HFF-Myc (cell line): ENCODE data around the gene NAPA.

Experiments used
- DNase-seq: peaks from one replicate; pipeline ENCODE4 v3.0.0-alpha.2; 2011; ENCODE audit warnings: low read depth; ENCODE audit errors: extremely low read depth
- H3K4me3 ChIP-seq: replicated peaks from 2 replicates; pipeline ENCODE4 v1.5.1; 2011; ENCODE audit warnings: low read depth, mild to moderate bottlenecking, control low read depth, low read length
- CTCF ChIP-seq: IDR thresholded peaks from 2 replicates; pipeline ENCODE4 v1.5.1; 2012; ENCODE audit warnings: mild to moderate bottlenecking, low read depth, low read length, control low read depth; ENCODE audit errors: missing control alignments

NAPA gene

GRCh38 chr19:47497821-47498520 is 16.9 kb downstream of the NAPA start:
- H3K4me3 ChIP-seq: no peak overlapping the region
- no peak for DNase-seq
- no peak for TF ChIP-seq CTCF

- DNase-seq: no peak
- TF ChIP-seq CTCF: no peak
- no peak overlapping the region for H3K4me3 ChIP-seq
These were observed 17.7 kb downstream of the NAPA start for GRCh38 chr19:47497050-47497766.

GRCh38 chr19:47495478-47496372 is 19.1 kb downstream of the NAPA start:
- DNase-seq: no peak
- no peak overlapping the region for H3K4me3 ChIP-seq
- TF ChIP-seq CTCF: no peak

GRCh38 chr19:47494729-47495128 is 20.1 kb downstream of the NAPA start:
- no peak for TF ChIP-seq CTCF
- no peak overlapping the region for H3K4me3 ChIP-seq
- DNase-seq: no peak

GRCh38 chr19:47494211-47494547 is 20.7 kb downstream of the NAPA start:
- TF ChIP-seq CTCF: no peak
- no peak for DNase-seq
- no peak overlapping the region for H3K4me3 ChIP-seq

- no peak for TF ChIP-seq CTCF
- no peak for DNase-seq
- H3K4me3 ChIP-seq: no peak overlapping the region
These were observed 21.3 kb downstream of the NAPA start for GRCh38 chr19:47493378-47494210.
